Liver (tissue), 9 donors: ENCODE data around the gene ZNF747. TPM values are rescaled to one million over a fixed set of nuclear protein-coding genes. Genes with fewer than 3 reads are reported as not detected.

Experiments used
- DNase-seq: peaks from one replicate; pipeline ENCODE4 v3.0.0-alpha.2; 2017; ENCODE audit warnings: low spot score
- H3K27ac ChIP-seq, 2 donors: one replicate each; pipeline ENCODE4 v1.7.0; 2013; ENCODE audit warnings: inconsistent platforms in 2 of 2, low read length in 2 of 2, control low read depth in 1 of 2, low read depth in 1 of 2, mild to moderate bottlenecking in 1 of 2
- H3K27me3 ChIP-seq, 4 donors: one replicate each; pipeline versions ENCODE4 v1.6.1 to v1.7.0; 2013; ENCODE audit warnings: low read length in 3 of 4, inconsistent platforms in 1 of 4, mild to moderate bottlenecking in 1 of 4, moderate library complexity in 1 of 4; ENCODE audit not compliant: control insufficient read depth in 4 of 4, insufficient read depth in 4 of 4
- H3K36me3 ChIP-seq, 4 donors: one replicate each; pipeline versions ENCODE4 v1.6.1 to v1.7.0; 2013; ENCODE audit warnings: low read length in 3 of 4, mild to moderate bottlenecking in 3 of 4, low read depth in 1 of 4, moderate library complexity in 1 of 4; ENCODE audit not compliant: control insufficient read depth in 4 of 4, insufficient read depth in 3 of 4
- H3K4me1 ChIP-seq, 4 donors: one replicate each; pipeline versions ENCODE4 v1.6.1 to v1.7.0; 2013; ENCODE audit warnings: low read length in 3 of 4, mild to moderate bottlenecking in 3 of 4, moderate library complexity in 1 of 4; ENCODE audit not compliant: control insufficient read depth in 4 of 4, insufficient read depth in 4 of 4
- H3K4me3 ChIP-seq, 3 donors: one replicate each; pipeline versions ENCODE4 v1.6.1 to v1.7.0; 2013; ENCODE audit warnings: low read length in 3 of 3, control low read depth in 1 of 3, low read depth in 1 of 3, mild to moderate bottlenecking in 1 of 3
- H3K9ac ChIP-seq, 2 donors: one replicate each; pipeline ENCODE4 v1.7.0; 2013; ENCODE audit warnings: low read length in 2 of 2, mild to moderate bottlenecking in 2 of 2, moderate library complexity in 2 of 2, control low read depth in 1 of 2, low read depth in 1 of 2
- H3K9me3 ChIP-seq, 4 donors: one replicate each; pipeline versions ENCODE4 v1.6.1 to v1.7.0; 2013; ENCODE audit warnings: low read length in 3 of 4; ENCODE audit not compliant: control insufficient read depth in 4 of 4
- ATF3 ChIP-seq: IDR thresholded peaks from 2 replicates; pipeline ENCODE4 v1.6.1; 2016; ENCODE audit warnings: antibody characterized with exemption
- EGR1 ChIP-seq, 2 donors: IDR thresholded peaks; 2 replicates each; pipeline ENCODE4 v1.6.1; 2016 to 2018; ENCODE audit warnings: antibody characterized with exemption in 2 of 2, low read depth in 2 of 2
- FOXA1 ChIP-seq: IDR thresholded peaks from 2 replicates; pipeline ENCODE4 v1.6.1; 2016; ENCODE audit warnings: antibody characterized with exemption
- FOXA2 ChIP-seq: IDR thresholded peaks from 2 replicates; pipeline ENCODE4 v1.6.1; 2016; ENCODE audit warnings: antibody characterized with exemption
- GABPA ChIP-seq, 2 donors: IDR thresholded peaks in 1 of 2; conservative IDR thresholded peaks in 1 of 2; 2 replicates each; pipeline ENCODE4 v1.6.1; 2016; ENCODE audit warnings: antibody characterized with exemption in 2 of 2, mild to moderate bottlenecking in 1 of 2, moderate library complexity in 1 of 2
- HNF4A ChIP-seq, 2 donors: conservative IDR thresholded peaks; 2 replicates each; pipeline ENCODE4 v1.6.1; 2016; ENCODE audit warnings: antibody characterized with exemption in 2 of 2, mild to moderate bottlenecking in 2 of 2
- JUND ChIP-seq, 2 donors: IDR thresholded peaks; 2 replicates each; pipeline ENCODE4 v1.6.1; 2016; ENCODE audit warnings: antibody characterized with exemption in 2 of 2
- MAX ChIP-seq: IDR thresholded peaks from 2 replicates; pipeline ENCODE4 v1.6.1; 2016; ENCODE audit warnings: antibody characterized with exemption
- NR2F2 ChIP-seq: IDR thresholded peaks from 2 replicates; pipeline ENCODE4 v1.6.1; 2016; ENCODE audit warnings: antibody characterized with exemption
- RAD21 ChIP-seq, 2 donors: IDR thresholded peaks; 2 replicates each; pipeline ENCODE4 v1.6.1; 2016; ENCODE audit warnings: antibody characterized with exemption in 2 of 2, mild to moderate bottlenecking in 2 of 2
- RXRA ChIP-seq, 2 donors: IDR thresholded peaks; 2 replicates each; pipeline ENCODE4 v1.6.1; 2017 to 2018; ENCODE audit warnings: antibody characterized with exemption in 2 of 2, mild to moderate bottlenecking in 1 of 2
- SP1 ChIP-seq: IDR thresholded peaks from 2 replicates; pipeline ENCODE4 v1.6.1; 2018; ENCODE audit warnings: antibody characterized with exemption, mild to moderate bottlenecking
- TAF1 ChIP-seq: conservative IDR thresholded peaks from 2 replicates; pipeline ENCODE4 v1.6.1; 2016; ENCODE audit warnings: antibody characterized with exemption, mild to moderate bottlenecking
- YY1 ChIP-seq: IDR thresholded peaks from 2 replicates; pipeline ENCODE4 v1.6.1; 2016; ENCODE audit warnings: antibody characterized with exemption, mild to moderate bottlenecking
- ZBTB33 ChIP-seq: IDR thresholded peaks from 2 replicates; pipeline ENCODE4 v1.6.1; 2016; ENCODE audit warnings: antibody characterized with exemption
- WGBS: extraction: QIAGEN DNeasy Blood & Tissue Kit; methylation state at CpG from one replicate; pipeline ENCODE4 v1.1.7; 2013; 5-methylcytosine and 5-hydroxymethylcytosine counted together
- polyA plus RNA-seq, 2 donors: library from polyadenylated mRNA; stranded (reverse) in 1 of 2; unstranded in 1 of 2; fragments of 200-250 nt in 1 of 2; fragments of >200 nt in 1 of 2; fragmentation: Nextera tagmentation in 1 of 2; extraction: Ambion mirVana in 1 of 2; gene quantifications; one replicate each; pipeline versions ENCODE4 v1.2.1 to v1.2.3, GENCODE V29; 2013 to 2015
- total RNA-seq, 2 donors: library from RNA; depleted of rRNA; stranded (reverse); fragments of >200 nt; gene quantifications; one replicate each; pipeline ENCODE4 v1.2.3, GENCODE V29; 2014
- TF ChIP-seq, protein P1 (sequence below): fragments of 150-350 bp; IDR thresholded peaks from 2 replicates; pipeline ENCODE4 v1.5.1; 2017; ENCODE audit warnings: improper control_type of control experiment, low read depth, low read length; ENCODE audit not compliant: missing input control
- TF ChIP-seq, protein P2 (sequence below): IDR thresholded peaks from 2 replicates; pipeline ENCODE4 v1.6.1; 2016; ENCODE audit warnings: antibody characterized with exemption, mild to moderate bottlenecking
- donor health status: healthy.
- donor health status: healthy.
- donor health status: healthy.
- donor health status: healthy.
- donor health status: healthy.

Gene ZNF747
- total and polyA plus RNA-seq, 4 donors = 3.8 to 10.5 (median 6.5) TPM

- TF ChIP-seq YY1 (no peak), RXRA (IDR thresholded peaks at IDR 0.05) (no peak), RAD21 (IDR thresholded peaks at IDR 0.05) (no peak), SP1 (no peak), TAF1 (no peak), EGR1 (IDR thresholded peaks at IDR 0.05; ENCODE audit: low read depth in 2 of 2) (no peak), HNF4A (conservative IDR thresholded peaks at IDR 0.05) (no peak), ATF3 (no peak)
- TF ChIP-seq, protein P1, sequence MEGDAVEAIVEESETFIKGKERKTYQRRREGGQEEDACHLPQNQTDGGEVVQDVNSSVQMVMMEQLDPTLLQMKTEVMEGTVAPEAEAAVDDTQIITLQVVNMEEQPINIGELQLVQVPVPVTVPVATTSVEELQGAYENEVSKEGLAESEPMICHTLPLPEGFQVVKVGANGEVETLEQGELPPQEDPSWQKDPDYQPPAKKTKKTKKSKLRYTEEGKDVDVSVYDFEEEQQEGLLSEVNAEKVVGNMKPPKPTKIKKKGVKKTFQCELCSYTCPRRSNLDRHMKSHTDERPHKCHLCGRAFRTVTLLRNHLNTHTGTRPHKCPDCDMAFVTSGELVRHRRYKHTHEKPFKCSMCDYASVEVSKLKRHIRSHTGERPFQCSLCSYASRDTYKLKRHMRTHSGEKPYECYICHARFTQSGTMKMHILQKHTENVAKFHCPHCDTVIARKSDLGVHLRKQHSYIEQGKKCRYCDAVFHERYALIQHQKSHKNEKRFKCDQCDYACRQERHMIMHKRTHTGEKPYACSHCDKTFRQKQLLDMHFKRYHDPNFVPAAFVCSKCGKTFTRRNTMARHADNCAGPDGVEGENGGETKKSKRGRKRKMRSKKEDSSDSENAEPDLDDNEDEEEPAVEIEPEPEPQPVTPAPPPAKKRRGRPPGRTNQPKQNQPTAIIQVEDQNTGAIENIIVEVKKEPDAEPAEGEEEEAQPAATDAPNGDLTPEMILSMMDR = no peak
- H3K4me1 ChIP-seq = peaks cover 3 to 20% (median 13%) of the 10 kb centered on the region in 4 donors
These were observed 34.6 kb upstream of the ZNF747 start for GRCh38 chr16:30569281-30569680.

DNA sequence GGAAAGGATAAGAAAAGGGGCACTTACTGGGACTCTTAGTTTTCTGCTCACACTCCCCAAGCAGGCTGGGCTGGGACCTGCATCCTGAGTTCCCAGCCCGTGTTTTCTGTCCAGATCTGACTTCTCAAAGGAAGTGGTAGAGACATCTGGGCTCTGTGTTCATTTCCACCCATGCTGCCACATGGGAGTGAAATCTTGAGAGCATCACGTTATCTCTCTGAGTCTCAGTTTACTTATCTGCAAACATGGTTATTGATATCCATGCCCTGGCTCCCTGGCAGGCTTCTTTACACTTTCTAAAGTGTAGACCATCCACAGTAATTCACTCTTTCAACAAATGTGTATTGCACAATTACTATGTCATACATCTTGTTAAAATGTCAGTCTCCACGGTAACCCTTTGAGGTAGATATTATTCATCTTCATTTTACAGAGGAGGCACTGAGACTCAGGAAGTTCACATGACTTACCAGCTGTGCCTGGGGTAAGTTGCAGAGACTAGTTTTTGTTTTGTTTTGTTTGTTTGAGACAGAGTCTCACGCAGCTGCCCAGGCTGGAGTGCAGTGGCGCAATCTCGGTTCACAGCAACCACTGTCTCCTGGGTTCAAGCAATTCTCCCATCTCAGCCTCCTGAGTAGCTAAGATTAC is 33.5 kb upstream of the ZNF747 start:
- Histone ChIP-seq H3K4me3 (no peak overlapping the region), H3K9ac (no peak overlapping the region), H3K27me3 (no peaks in the 10 kb centered on the region), H3K36me3 (peaks cover 0 to 1% (median 0%) of the 10 kb centered on the region in 4 donors), H3K27ac (no peak overlapping the region), H3K4me1 (peaks cover 3 to 20% (median 13%) of the 10 kb centered on the region in 4 donors), H3K9me3 (no peaks in the 10 kb centered on the region)
- TF ChIP-seq, protein P2, sequence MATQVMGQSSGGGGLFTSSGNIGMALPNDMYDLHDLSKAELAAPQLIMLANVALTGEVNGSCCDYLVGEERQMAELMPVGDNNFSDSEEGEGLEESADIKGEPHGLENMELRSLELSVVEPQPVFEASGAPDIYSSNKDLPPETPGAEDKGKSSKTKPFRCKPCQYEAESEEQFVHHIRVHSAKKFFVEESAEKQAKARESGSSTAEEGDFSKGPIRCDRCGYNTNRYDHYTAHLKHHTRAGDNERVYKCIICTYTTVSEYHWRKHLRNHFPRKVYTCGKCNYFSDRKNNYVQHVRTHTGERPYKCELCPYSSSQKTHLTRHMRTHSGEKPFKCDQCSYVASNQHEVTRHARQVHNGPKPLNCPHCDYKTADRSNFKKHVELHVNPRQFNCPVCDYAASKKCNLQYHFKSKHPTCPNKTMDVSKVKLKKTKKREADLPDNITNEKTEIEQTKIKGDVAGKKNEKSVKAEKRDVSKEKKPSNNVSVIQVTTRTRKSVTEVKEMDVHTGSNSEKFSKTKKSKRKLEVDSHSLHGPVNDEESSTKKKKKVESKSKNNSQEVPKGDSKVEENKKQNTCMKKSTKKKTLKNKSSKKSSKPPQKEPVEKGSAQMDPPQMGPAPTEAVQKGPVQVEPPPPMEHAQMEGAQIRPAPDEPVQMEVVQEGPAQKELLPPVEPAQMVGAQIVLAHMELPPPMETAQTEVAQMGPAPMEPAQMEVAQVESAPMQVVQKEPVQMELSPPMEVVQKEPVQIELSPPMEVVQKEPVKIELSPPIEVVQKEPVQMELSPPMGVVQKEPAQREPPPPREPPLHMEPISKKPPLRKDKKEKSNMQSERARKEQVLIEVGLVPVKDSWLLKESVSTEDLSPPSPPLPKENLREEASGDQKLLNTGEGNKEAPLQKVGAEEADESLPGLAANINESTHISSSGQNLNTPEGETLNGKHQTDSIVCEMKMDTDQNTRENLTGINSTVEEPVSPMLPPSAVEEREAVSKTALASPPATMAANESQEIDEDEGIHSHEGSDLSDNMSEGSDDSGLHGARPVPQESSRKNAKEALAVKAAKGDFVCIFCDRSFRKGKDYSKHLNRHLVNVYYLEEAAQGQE = no peak
- TF ChIP-seq TAF1 (no peak), HNF4A (conservative IDR thresholded peaks at IDR 0.05) (no peak), GABPA (IDR thresholded peaks at IDR 0.05 in 1 of 2, conservative IDR thresholded peaks at IDR 0.05 in 1 of 2) (no peak), ATF3 (no peak), NR2F2 (no peak), YY1 (no peak), ZBTB33 (no peak), FOXA2 (no peak), SP1 (no peak), RAD21 (IDR thresholded peaks at IDR 0.05) (no peak), FOXA1 (no peak), MAX (no peak), JUND (IDR thresholded peaks at IDR 0.05) (no peak), EGR1 (IDR thresholded peaks at IDR 0.05; ENCODE audit: low read depth in 2 of 2) (no peak), RXRA (IDR thresholded peaks at IDR 0.05) (no peak)
- TF ChIP-seq, protein P1 = no peak
- no peak for DNase-seq
- 62% methylated on average over 6 of the region's 6 CpGs for WGBS

More at GRCh38 chr16:30569281-30569680, 34.6 kb upstream of the ZNF747 start:
- WGBS = 98% methylated on average over 3 of the region's 3 CpGs
- no peaks in the 10 kb centered on the region for H3K9me3 ChIP-seq
- H3K27me3 ChIP-seq = no peaks in the 10 kb centered on the region
- no peak for DNase-seq
- H3K4me3 ChIP-seq = no peak overlapping the region
- H3K36me3 ChIP-seq = peaks cover 0 to 1% (median 0%) of the 10 kb centered on the region in 4 donors
- no peak overlapping the region for H3K27ac ChIP-seq
- H3K9ac ChIP-seq = no peak overlapping the region
